Stimulated activated CD4-positive, alpha-beta T cell treated with anti-CD3 and anti-CD28 coated beads, Interleukin-1b, Interleukin-23, amount 100 ng/mL, for 24 hours (primary cell): ENCODE results near the gene SELENOF.
A peak's percentile ranks its signal among the peaks of the same experiment; 100 is the strongest.
"Not testable (repeated sequence)": the region's sequence is repeated elsewhere in the genome, so short reads cannot be mapped to it uniquely, and the experiment has no call there.

Experiments
- DNase-seq, 4 experiments: peaks; one replicate each; pipeline ENCODE4 v3.0.0-alpha.2; 2020; ENCODE audit warnings: low read depth in 4 of 4, low spot score in 1 of 4

Gene SELENOF

DNA sequence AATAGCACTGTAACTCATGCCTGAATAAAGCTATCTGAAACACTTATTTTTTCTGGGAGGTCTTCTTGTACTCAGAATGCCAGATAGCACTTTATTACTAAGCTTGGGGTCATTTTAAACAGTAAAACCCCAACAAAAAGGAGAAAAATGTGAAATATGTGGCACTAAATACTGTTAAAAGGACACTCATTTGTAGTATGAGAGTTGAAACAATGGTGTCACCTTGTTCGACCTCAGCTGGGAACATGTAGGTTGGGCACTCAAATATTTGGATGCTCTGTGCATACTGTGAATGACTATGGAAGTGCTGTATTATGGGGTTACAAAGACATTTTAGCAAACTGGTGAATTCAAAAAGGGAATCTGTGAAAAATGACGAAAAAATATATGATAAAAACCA is 53.9 kb downstream of the SELENOF start:
- no peak for DNase-seq

DNA sequence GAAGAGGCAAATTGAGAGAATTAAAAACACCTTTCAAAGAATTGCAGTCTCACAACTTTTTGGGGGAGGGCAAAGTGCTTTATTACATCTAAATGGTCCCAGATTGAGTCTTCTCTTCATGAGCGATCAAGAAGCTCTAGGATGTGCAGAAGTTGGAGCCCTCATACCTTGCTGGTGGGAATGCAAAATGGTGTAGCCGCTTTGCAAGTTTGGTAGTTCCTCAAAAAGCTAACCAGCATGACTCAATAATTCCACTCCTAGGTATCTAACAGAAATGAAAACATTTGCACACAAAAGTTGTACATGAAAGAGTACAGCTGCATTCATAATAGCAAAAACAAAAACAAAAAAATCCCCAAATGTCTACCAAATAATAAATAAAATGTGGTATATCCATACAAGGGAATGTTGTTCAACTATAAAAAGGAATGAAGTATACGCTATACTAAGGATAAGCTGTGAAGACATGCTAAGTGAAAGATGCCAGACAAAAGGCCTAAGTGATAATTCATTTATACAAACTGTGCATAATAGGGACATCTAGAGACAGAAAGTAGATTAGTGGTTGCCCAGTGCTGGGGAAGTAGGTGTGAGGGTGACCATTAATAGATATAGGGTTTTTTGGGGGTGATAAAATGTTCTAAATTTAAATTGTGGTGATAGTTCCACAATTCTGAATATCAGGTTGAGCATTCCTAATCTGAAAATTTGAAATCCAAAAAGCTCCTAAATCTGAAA is 55.2 kb downstream of the SELENOF start:
- DNase-seq = no peak

DNA sequence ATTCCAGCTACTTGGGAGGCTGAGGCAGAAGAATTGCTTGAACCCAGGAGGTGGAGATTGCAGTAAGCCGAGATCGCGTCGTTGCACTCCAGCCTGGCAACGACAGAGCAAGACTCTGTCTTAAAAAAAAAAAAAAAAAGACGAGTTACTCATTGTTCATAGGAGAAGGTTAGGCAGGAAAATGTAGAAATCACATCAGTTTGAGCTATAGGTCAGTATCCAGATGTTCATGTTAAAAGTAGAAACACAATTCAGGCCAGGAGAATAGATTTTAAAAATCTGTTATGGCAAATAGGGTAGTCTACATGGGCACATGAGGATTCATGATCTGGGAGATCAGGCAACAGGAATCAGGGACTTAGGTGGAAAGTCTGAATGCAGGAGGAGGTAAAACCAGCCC is 57.7 kb downstream of the SELENOF start:
- DNase-seq = no peak

DNA sequence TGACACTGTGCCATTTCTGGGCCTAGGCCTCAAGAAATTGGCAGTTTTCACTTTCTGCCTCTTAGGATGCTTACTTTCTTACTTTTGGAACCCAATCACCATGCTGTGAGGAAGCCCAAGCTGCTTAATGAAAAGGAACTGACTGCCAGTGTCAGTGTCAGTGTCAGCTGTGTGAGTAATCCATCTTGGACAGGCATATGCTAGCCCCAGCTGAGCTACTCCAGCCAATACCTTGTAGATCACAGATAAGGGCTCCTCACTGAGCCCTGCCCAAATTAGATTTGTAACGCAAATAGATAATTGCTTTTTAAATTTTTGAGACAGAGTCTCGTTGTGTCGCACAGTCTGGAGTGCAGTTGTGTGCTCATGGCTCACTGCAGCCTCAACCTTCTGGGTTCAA is 59.6 kb downstream of the SELENOF start:
- DNase-seq = no peak

DNA sequence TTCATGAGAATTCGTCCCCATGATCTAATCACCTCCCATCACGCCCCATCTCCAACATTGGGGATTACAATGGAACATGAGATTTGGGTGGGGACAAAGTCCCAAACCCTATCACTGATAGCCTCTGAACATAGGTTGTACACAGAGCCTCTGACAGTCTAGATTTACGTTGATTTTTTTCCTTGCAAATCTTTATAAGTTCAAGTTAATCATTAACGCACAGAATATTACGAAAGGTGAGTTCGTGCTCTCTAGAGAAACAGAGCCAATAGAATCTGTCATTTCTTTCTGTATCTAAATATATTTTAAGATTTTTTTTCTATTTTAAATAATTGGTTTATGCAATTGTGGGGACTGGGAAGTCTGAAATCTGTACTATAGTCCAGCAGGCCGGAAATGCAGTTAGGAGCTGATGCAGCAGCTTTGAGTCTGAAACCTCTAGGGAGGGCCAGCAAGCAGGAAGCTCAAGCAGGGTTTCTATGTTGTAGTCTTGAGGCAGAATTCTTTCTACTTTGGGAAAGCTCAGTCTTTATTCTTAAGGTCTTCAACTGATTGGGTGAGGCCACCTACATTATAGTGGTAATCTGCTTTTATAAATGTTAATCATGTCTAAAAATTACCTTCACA is 61.0 kb downstream of the SELENOF start:
- DNase-seq = no peak

- DNase-seq = no peak
Measured at GRCh38 chr1:86852289-86852688, 61.6 kb downstream of the SELENOF start.

- DNase-seq = no peak
Measured at GRCh38 chr1:86849756-86850155, 64.2 kb downstream of the SELENOF start.

DNA sequence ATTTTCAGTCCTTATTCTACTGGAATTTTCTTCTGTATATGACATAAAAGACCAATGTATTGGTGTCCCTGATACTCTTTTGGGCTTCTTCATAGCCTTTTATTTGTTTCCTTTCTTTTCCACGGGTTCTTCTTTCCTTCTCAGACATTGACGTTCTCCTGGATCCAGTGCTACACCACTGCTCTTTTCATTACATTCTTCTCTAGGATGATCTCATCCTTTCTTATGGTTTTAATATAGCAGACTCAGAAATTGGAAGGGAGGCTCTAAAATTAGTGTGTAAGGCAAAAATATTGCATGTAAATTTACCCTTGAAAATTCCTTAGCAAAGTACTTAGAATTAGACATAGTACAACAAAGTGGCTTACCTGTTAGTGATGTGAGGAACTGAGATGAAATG is 65.3 kb downstream of the SELENOF start:
- DNase-seq = no peak

DNA sequence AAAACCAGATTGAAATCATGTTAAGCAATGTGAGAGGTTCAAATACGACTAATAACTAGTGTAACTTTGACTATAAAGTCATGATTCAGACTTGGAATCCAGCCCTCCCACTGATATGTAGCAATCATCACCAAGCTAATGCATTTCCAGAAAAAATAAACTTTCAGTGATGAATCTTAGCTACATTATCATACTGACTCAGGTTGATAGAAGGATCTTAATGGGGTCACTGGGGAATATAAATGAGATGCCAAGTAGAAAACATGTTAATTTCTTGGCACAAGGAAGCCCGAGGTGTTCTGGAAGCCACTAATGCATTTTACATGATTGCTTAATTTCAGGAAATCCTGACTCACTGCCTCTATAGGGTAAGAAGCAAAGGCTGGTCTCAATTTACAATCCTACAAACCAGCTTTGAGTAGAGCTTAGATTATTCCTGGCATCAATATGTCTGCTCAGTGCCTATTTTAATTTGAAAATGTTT is 67.7 kb downstream of the SELENOF start:
- no peak for DNase-seq

DNA sequence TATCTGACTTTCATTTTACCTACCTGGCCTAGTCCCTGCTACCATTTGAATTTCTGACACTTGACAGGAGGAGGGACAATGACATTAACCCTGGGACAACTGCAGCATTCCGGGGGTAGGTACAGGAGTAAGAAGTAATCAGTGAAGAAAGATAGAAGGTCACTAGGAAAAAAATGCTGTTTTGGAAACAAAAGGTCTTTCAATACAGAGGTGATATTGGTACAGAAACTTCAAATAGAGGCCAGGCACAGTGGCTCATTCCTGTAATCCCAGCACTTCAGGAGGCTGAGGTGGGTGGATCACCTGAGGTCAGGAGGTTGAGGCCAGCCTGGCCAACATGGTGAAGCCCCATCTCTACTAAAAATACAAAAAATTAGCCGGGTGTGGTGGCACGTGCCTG is 68.4 kb downstream of the SELENOF start:
- DNase-seq = no peak

- no peak for DNase-seq
Measured at GRCh38 chr1:86841116-86841515, 72.8 kb downstream of the SELENOF start.

GRCh38 chr1:86833461-86834215 is 80.3 kb downstream of the SELENOF start:
- peak; percentile 18 to 30 (median 23) for DNase-seq

DNA sequence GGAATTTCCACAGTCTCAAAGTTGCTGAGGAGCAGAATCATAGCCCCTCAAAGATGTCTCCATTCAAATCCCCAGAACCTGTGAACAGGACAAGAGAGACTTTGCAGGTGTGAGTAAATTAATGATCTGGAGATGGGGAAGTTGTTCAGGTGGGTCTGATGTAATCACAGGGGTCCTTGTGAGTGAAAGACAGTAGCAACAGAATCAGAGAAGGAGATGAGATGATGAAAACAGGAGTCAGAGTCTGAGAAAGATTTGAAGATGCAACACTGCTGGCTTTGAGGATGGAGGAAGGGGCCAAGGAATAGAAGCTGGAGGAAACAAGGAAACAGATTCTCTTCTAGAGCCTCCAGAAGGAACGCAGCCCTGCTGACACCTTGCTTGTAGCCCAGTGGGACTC is 81.5 kb downstream of the SELENOF start:
- DNase-seq = no peak

- DNase-seq = no peak
Measured at GRCh38 chr1:86829321-86829720, 84.6 kb downstream of the SELENOF start.

- DNase-seq = no peak
Measured at GRCh38 chr1:86828024-86828423, 85.9 kb downstream of the SELENOF start.

DNA sequence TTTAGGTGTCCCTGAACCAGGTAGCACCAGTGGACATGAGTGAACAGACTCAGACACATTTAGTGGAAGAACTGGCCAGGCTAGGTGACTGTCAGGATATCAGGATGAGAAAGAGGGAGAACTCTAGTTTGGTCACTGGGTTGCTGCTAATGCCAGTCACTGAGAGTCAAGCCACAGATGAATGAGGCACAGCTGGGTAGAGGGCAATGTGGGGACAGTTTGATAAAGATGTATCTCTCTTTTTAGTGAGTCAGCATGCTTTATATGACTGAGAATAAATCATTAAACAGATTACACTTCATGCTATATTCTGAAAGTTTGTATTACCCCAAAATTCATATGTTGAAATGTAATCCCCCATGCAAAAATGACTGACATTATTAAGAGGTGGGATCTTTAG is 87.1 kb downstream of the SELENOF start:
- no peak for DNase-seq

- DNase-seq = no peak
Measured at GRCh38 chr1:86825319-86825718, 88.6 kb downstream of the SELENOF start.

DNA sequence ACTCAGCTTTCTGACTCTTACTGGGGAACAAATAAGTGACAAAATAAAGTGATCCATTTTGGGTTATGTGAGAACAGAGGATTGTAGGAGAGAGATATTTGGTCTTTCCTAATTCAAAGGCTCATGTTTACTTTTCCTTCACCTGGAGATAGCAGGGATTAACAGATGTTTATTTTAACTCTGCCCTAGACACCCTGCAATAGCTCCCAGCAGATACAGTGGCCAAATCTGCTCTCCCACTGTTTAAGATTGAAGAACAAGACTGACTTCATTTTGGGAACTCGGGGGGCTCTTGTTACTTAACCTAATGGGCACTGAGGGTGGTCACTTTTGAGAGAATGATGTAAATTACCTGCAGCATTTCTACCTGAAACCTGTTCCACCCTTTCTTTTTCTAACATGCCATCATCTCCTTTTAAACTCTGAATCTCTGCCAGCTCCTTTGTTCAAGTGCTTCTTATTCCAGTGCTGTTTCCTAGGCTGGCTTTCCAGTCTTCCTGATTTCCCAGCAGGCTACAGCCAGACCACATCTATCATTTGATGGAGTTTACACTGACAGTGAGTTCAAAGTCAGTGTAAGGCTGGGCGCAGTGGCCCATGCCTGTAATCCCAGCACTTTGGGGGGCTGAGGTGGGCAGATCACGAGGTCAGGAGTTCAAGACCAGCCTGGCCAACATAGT is 90.0 kb downstream of the SELENOF start:
- DNase-seq = no peak

DNA sequence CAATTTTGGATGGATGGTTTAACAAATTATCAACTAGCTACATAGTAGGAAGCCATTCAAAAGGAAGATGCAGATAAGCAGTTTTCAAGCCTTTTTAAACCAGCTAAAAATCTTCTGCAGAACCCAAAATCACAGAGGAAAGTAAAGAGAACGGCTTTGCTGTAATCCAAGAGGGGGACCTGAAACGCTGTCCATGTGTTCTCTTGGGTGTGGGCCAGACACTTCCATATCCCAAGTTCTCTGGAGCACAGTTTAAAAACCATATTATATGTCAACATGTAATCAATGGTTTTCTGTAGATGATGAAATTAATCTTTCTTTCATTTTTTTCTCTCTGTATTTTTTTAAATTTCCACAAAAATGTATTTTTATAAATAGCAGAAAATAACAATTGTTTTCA is 90.5 kb downstream of the SELENOF start:
- no peak for DNase-seq

DNA sequence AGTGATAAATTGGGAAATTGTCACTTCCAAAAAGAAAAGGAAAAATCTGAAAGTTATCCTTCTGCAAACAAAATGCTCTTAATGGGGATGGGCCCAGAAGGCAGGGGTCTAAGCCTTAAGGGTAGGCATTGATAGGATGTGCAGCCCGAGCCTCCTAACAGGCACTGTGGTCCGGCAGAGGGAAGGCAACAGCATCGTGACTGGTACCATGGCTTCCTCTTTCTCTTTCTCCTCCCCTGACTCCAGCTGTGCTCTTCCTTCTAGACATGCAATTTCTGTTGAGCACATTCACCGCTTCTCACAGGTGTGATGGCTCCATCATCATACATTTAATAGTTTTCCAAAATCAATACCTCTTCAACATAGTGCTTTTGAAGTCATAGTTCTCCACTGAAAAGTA is 91.5 kb downstream of the SELENOF start:
- no peak for DNase-seq

DNA sequence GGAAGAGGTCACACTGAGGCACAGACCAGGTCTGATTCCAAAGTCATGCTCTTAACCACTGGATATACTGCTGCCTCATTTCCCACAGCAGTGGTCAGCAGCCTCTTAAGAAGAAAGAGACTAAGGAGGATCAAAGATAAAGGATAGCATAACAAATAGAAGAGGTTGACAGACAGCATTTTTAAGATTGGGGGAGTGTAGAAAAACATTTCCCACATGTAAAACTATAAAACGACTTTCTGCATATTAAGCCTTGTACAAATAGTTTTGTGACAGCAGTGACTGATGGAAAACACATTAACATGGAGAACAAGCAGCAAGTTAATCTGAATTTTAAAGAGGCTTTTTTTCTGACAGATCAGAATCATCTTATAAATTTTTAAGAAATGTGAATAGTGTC is 92.0 kb downstream of the SELENOF start:
- no peak for DNase-seq

DNA sequence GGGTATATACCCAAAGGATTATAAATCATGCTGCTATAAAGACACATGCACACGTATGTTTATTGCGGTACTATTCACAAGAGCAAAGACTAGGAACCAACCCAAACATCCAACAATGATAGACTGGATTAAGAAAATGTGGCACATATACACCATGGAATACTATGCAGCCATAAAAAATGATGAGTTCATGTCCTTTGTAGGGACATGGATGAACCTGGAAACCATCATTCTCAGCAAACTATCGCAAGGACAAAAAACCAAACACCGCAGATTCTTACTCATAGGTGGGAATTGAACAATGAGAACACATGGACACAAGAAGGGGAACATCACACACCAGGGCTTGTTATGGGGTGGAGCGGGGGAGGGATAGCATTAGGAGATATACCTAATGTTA is 94.0 kb downstream of the SELENOF start:
- DNase-seq = not testable (repeated sequence)
